B cell (primary cell): ENCODE data around the gene URB1. TPM values are rescaled to one million over a fixed set of nuclear protein-coding genes. Genes with fewer than 3 reads are reported as not detected.

Source experiments
- ATAC-seq: fragments of 200-7000 bp; cut with Tn5 transposase; one replicate; pipeline ENCODE4 v1.10.0; 2021; ENCODE audit warnings: low read depth, mild to moderate bottlenecking, moderate number of reproducible peaks, moderate library complexity
- CTCF ChIA-PET: fragments of 350-600 bp; sonication (Branson Sonifier 250); formaldehyde crosslinking; loops from one replicate; lab custom pipeline; 2021; ENCODE audit warnings: antibody characterized with exemption, inconsistent platforms; lab: Charles Lee
- POLR2A ChIA-PET: fragments of 350-600 bp; sonication (Branson Sonifier 250); formaldehyde crosslinking; loops from one replicate; lab custom pipeline; 2021; ENCODE audit warnings: antibody characterized with exemption; lab: Charles Lee
- DNase-seq: peaks from one replicate; pipeline ENCODE4 v3.0.0; 2013
- H2AFZ ChIP-seq: 2 replicates; pipeline ENCODE4 v1.6.1; 2012; ENCODE audit warnings: mild to moderate bottlenecking, low read depth, low read length; ENCODE audit not compliant: insufficient read depth, poor library complexity, severe bottlenecking
- H3K27ac ChIP-seq, 2 donors: 1 replicate in 1 of 2; 2 replicates in 1 of 2; pipeline ENCODE4 v1.5.1; 2012 to 2013; ENCODE audit warnings: low read length in 2 of 2, mild to moderate bottlenecking in 2 of 2, moderate library complexity in 1 of 2
- H3K27me3 ChIP-seq, 4 experiments: fragments of 200-600 bp in 1 of 4; sonication (generic) in 1 of 4; replicated peaks in 1 of 4; 1 replicate in 2 of 4; 2 replicates in 2 of 4; pipeline versions ENCODE4 v1.6.1 to v1.7.0; 2013 to 2016; ENCODE audit warnings: low read length in 3 of 4, mild to moderate bottlenecking in 2 of 4, mixed read lengths in 1 of 4, moderate library complexity in 1 of 4; ENCODE audit not compliant: insufficient read depth in 4 of 4, control insufficient read depth in 3 of 4; ENCODE audit errors: control extremely low read depth in 1 of 4
- H3K36me3 ChIP-seq, 2 experiments: replicated peaks in 1 of 2; 1 replicate in 1 of 2; 2 replicates in 1 of 2; pipeline versions ENCODE4 v1.6.1 to v1.7.1; 2013; ENCODE audit warnings: low read length in 1 of 2; ENCODE audit not compliant: insufficient read depth in 2 of 2, control insufficient read depth in 1 of 2; ENCODE audit errors: control extremely low read depth in 1 of 2, extremely low read depth in 1 of 2
- H3K4me1 ChIP-seq, 2 donors: fragments of 200-600 bp in 1 of 2; sonication (generic) in 1 of 2; 1 replicate in 1 of 2; 2 replicates in 1 of 2; pipeline versions ENCODE4 v1.5.1 to v1.6.1; 2013 to 2017; ENCODE audit warnings: low read length in 2 of 2; ENCODE audit not compliant: control insufficient read depth in 2 of 2, insufficient read depth in 2 of 2
- H3K4me2 ChIP-seq: replicated peaks from 2 replicates; pipeline ENCODE3; 2012; ENCODE audit warnings: mild to moderate bottlenecking, low read depth, low read length; ENCODE audit not compliant: poor library complexity, severe bottlenecking
- H3K4me3 ChIP-seq, 5 experiments: fragments of 200-600 bp in 1 of 5; sonication (generic) in 1 of 5; 1 replicate in 3 of 5; 2 replicates in 2 of 5; pipeline versions ENCODE4 v1.5.1 to v1.7.0; 2011 to 2016; ENCODE audit warnings: low read length in 4 of 5, mild to moderate bottlenecking in 4 of 5, low read depth in 2 of 5, control low read depth in 1 of 5, moderate library complexity in 1 of 5; ENCODE audit not compliant: insufficient read depth in 1 of 5; ENCODE audit errors: control extremely low read depth in 1 of 5, extremely low read depth in 1 of 5
- H3K79me2 ChIP-seq: fragments of 200-600 bp; sonication (generic); one replicate; pipeline ENCODE4 v1.6.0; 2016; ENCODE audit warnings: low read length; ENCODE audit not compliant: control insufficient read depth, insufficient read depth
- H3K9ac ChIP-seq: fragments of 200-600 bp; sonication (generic); 2 replicates; pipeline ENCODE4 v1.6.1; 2017; ENCODE audit warnings: mild to moderate bottlenecking, low read length, moderate library complexity
- H3K9me3 ChIP-seq, 3 donors: one replicate each; pipeline versions ENCODE4 v1.6.1 to v1.7.1; 2013; ENCODE audit warnings: low read length in 2 of 3; ENCODE audit not compliant: control insufficient read depth in 2 of 3, insufficient read depth in 1 of 3; ENCODE audit errors: control extremely low read depth in 1 of 3
- H4K20me1 ChIP-seq: 2 replicates; pipeline ENCODE4 v1.6.0; 2012; ENCODE audit warnings: mild to moderate bottlenecking, low read length; ENCODE audit not compliant: insufficient read depth, control insufficient read depth, poor library complexity, severe bottlenecking
- H3K27ac Mint-ChIP-seq: one replicate; pipeline ENCODE4 v1.8.0; 2021; ENCODE audit warnings: mixed read lengths
- H3K27me3 Mint-ChIP-seq: one replicate; pipeline ENCODE4 v1.8.0; 2021; ENCODE audit warnings: mixed read lengths
- H3K4me1 Mint-ChIP-seq: one replicate; pipeline ENCODE4 v1.8.0; 2021; ENCODE audit warnings: mixed read lengths
- H3K4me3 Mint-ChIP-seq: one replicate; pipeline ENCODE4 v1.8.0; 2021; ENCODE audit warnings: mixed read lengths
- H3K9me3 Mint-ChIP-seq: one replicate; pipeline ENCODE4 v1.8.0; 2022; ENCODE audit warnings: mixed read lengths; ENCODE audit not compliant: insufficient read depth
- EZH2 ChIP-seq: IDR thresholded peaks from 2 replicates; pipeline ENCODE4 v1.6.1; 2012; ENCODE audit warnings: borderline replicate concordance, low read depth, mild to moderate bottlenecking, moderate library complexity, low read length; ENCODE audit not compliant: insufficient read depth, poor library complexity, severe bottlenecking
- WGBS: methylation state at CpG from one replicate; pipeline ENCODE4 v1.1.5; 2013; ENCODE audit warnings: missing lambda C conversion rate; ENCODE audit not compliant: insufficient coverage; 5-methylcytosine and 5-hydroxymethylcytosine counted together
- intact Hi-C: fragments of 100-400 bp; cut with micrococcal nuclease; formaldehyde crosslinking; loops from one replicate; pipeline ENCODE4 v1.10.0; 2022
- polyA plus RNA-seq: library from polyadenylated mRNA; depleted of rRNA; stranded (reverse); fragments of >200 nt; gene quantifications from 2 replicates; pipeline ENCODE4 v1.2.3, GENCODE V29; 2012
- total RNA-seq, 2 donors: library from RNA; stranded (reverse); fragments of 120-200 nt in 1 of 2; gene quantifications; 1 replicate in 1 of 2; 2 replicates in 1 of 2; pipeline versions ENCODE4 v1.2.3 to v1.2.4, GENCODE V29; 2013 to 2022
- TF ChIP-seq, protein P1 (sequence below): fragments of 200-600 bp; IDR thresholded peaks from one replicate; pipeline ENCODE4 v1.8.0; 2022; ENCODE audit warnings: antibody characterized with exemption, mild to moderate bottlenecking

Gene URB1
- total and polyA plus RNA-seq, 2 donors (not counting 1 experiment from before 2014, with no cell fraction given), result 4.7 to 15.2 TPM

DNA sequence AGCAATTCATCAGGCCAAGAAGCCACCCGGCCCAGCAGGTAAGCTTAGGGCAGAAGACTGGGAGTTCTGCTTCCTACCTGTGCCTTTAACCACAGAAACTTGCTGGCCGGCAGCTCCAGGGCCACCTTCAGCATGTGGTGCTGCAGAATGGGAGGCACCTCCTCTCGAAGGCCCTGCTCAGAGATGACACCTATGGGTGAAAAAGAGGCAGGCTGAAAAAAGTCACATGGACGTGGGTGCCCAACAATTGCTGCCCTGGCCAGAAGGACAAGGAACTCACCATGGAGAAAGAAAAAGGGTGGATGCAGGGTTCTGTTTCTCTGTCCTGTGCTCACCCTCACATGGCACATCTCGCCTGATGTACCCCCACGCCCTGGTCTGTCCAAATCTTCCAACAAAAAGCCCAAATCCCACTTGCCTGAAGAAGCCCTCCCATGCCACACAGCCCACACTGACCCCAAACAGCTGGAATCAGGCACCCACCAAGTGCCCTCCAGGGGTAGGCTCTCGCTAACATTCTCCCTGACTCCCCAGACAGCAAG is 33.0 kb downstream of the URB1 start:
- intact Hi-C loops, result no loop called here
- Mint-ChIP-seq H3K4me3 (no peak overlapping the region), H3K9me3 (no peaks in the 10 kb centered on the region), H3K4me1 (no peaks in the 10 kb centered on the region), H3K27ac (no peak overlapping the region), H3K27me3 (no peaks in the 10 kb centered on the region)
- Histone ChIP-seq H3K9me3 (no peaks in the 10 kb centered on the region), H3K27me3 (no peaks in the 10 kb centered on the region), H3K9ac (no peak overlapping the region), H3K36me3 (peaks cover 0 to 87% of the 10 kb centered on the region in 2 experiments), H4K20me1 (no peaks in the 10 kb centered on the region), H3K27ac (no peak overlapping the region), H3K79me2 (no peaks in the 10 kb centered on the region), H3K4me3 (no peak overlapping the region), H3K4me2 (no peak overlapping the region), H3K4me1 (no peaks in the 10 kb centered on the region), H2AFZ (no peak overlapping the region)
- no peak for DNase-seq
- 97% methylated on average over 7 of the region's 7 CpGs for WGBS
- no peak for TF ChIP-seq EZH2
- TF ChIP-seq, protein P1, sequence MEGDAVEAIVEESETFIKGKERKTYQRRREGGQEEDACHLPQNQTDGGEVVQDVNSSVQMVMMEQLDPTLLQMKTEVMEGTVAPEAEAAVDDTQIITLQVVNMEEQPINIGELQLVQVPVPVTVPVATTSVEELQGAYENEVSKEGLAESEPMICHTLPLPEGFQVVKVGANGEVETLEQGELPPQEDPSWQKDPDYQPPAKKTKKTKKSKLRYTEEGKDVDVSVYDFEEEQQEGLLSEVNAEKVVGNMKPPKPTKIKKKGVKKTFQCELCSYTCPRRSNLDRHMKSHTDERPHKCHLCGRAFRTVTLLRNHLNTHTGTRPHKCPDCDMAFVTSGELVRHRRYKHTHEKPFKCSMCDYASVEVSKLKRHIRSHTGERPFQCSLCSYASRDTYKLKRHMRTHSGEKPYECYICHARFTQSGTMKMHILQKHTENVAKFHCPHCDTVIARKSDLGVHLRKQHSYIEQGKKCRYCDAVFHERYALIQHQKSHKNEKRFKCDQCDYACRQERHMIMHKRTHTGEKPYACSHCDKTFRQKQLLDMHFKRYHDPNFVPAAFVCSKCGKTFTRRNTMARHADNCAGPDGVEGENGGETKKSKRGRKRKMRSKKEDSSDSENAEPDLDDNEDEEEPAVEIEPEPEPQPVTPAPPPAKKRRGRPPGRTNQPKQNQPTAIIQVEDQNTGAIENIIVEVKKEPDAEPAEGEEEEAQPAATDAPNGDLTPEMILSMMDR, result no peak
- ChIA-PET POLR2A (no interaction called here), CTCF (interaction anchor here (0.7 kb wide), 1 partner anchor 21 kb away, joined by 3 read pairs; no protein-coding TSS in a partner anchor)
- ATAC-seq, result no peak

GRCh38 chr21:32356874-32357395 is 35.9 kb downstream of the URB1 start:
- Histone ChIP-seq H2AFZ (no peak overlapping the region), H3K9me3 (no peaks in the 10 kb centered on the region), H3K79me2 (no peaks in the 10 kb centered on the region), H3K27ac (no peak overlapping the region), H4K20me1 (no peaks in the 10 kb centered on the region), H3K4me1 (no peaks in the 10 kb centered on the region), H3K27me3 (no peaks in the 10 kb centered on the region), H3K9ac (no peak overlapping the region), H3K36me3 (peaks cover 0 to 87% of the 10 kb centered on the region in 2 experiments), H3K4me2 (no peak overlapping the region), H3K4me3 (no peak overlapping the region)
- intact Hi-C loops, result no loop called here
- ChIA-PET CTCF (no interaction called here), POLR2A (no interaction called here)
- no peaks in the 10 kb centered on the region for H3K27me3 Mint-ChIP-seq
- DNase-seq (no peak), ATAC-seq (no peak)
- H3K4me3 Mint-ChIP-seq, result no peak overlapping the region
- no peak overlapping the region for H3K27ac Mint-ChIP-seq
- TF ChIP-seq, protein P1, result no peak
- no peak for TF ChIP-seq EZH2
- H3K4me1 Mint-ChIP-seq, result no peaks in the 10 kb centered on the region
- no peaks in the 10 kb centered on the region for H3K9me3 Mint-ChIP-seq
- WGBS, result no CpG with 5 or more reads among the region's 1 CpG
